BE2C (cell line): Measurements from ENCODE around the gene ROPN1L.

ENCODE experiments used
- DNase-seq: peaks from one replicate; pipeline ENCODE4 v3.0.0-alpha.2; 2020
- H3K27me3 ChIP-seq: fragments of 250-450 bp; sonication (Bioruptor Pico); 2 replicates; pipeline ENCODE4 v1.5.1; 2020; ENCODE audit warnings: mild to moderate bottlenecking
- H3K36me3 ChIP-seq: fragments of 250-450 bp; sonication (Bioruptor Pico); 2 replicates; pipeline ENCODE4 v1.5.1; 2020; ENCODE audit warnings: mild to moderate bottlenecking
- H3K4me1 ChIP-seq: fragments of 250-450 bp; sonication (Bioruptor Pico); 2 replicates; pipeline ENCODE4 v1.5.1; 2020
- H3K4me3 ChIP-seq: 2 replicates; pipeline ENCODE4 v1.5.1; 2011; ENCODE audit warnings: low read depth, low read length
- H3K9me3 ChIP-seq: fragments of 250-450 bp; sonication (Bioruptor Pico); 2 replicates; pipeline ENCODE4 v1.5.1; 2020
- TF ChIP-seq, protein P1 (sequence below): IDR thresholded peaks from 2 replicates; pipeline ENCODE4 v1.5.1; 2012; ENCODE audit warnings: mild to moderate bottlenecking, low read depth, low read length

Gene ROPN1L

GRCh38 chr5:10498350-10498749 lies 56.7 kb downstream of the ROPN1L start:
- H3K4me1 ChIP-seq, result no peaks in the 10 kb centered on the region
- H3K9me3 ChIP-seq, result no peaks in the 10 kb centered on the region
- TF ChIP-seq, protein P1, sequence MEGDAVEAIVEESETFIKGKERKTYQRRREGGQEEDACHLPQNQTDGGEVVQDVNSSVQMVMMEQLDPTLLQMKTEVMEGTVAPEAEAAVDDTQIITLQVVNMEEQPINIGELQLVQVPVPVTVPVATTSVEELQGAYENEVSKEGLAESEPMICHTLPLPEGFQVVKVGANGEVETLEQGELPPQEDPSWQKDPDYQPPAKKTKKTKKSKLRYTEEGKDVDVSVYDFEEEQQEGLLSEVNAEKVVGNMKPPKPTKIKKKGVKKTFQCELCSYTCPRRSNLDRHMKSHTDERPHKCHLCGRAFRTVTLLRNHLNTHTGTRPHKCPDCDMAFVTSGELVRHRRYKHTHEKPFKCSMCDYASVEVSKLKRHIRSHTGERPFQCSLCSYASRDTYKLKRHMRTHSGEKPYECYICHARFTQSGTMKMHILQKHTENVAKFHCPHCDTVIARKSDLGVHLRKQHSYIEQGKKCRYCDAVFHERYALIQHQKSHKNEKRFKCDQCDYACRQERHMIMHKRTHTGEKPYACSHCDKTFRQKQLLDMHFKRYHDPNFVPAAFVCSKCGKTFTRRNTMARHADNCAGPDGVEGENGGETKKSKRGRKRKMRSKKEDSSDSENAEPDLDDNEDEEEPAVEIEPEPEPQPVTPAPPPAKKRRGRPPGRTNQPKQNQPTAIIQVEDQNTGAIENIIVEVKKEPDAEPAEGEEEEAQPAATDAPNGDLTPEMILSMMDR, result no peak
- DNase-seq, result no peak
- H3K4me3 ChIP-seq, result no peak overlapping the region
- H3K27me3 ChIP-seq, result no peaks in the 10 kb centered on the region
- no peaks in the 10 kb centered on the region for H3K36me3 ChIP-seq

DNA sequence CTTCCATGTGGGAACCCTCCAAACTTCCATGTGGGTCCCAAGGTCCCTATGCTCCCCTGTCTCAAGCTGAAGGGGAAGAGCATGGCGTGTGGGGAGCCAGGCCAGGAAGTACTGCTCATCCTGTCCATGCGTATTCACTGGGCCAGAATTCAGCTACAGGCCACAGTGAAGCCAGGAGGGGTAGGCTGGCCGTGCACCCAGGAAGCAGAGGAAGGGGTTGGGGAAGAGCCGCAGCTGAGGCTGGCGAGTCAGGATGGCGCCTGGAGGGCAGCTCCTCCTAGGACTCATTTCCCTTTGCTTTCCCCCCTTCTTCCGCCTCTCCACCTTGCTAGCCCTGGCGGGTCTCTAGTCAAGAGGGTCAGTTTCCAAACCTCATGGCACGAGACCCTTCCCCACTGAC lies 57.4 kb downstream of the ROPN1L start:
- H3K36me3 ChIP-seq, result no peaks in the 10 kb centered on the region
- no peak overlapping the region for H3K4me3 ChIP-seq
- H3K9me3 ChIP-seq, result no peaks in the 10 kb centered on the region
- TF ChIP-seq, protein P1, result no peak
- peaks cover 1% of the 10 kb centered on the region for H3K4me1 ChIP-seq
- no peak for DNase-seq
- no peaks in the 10 kb centered on the region for H3K27me3 ChIP-seq

GRCh38 chr5:10499776-10500175 lies 58.1 kb downstream of the ROPN1L start:
- TF ChIP-seq, protein P1, result no peak

GRCh38 chr5:10500669-10501068 lies 59.0 kb downstream of the ROPN1L start:
- TF ChIP-seq, protein P1, result no peak
- no peaks in the 10 kb centered on the region for H3K27me3 ChIP-seq
- H3K4me1 ChIP-seq, result peaks cover 4% of the 10 kb centered on the region
- H3K9me3 ChIP-seq, result no peaks in the 10 kb centered on the region
- no peak overlapping the region for H3K4me3 ChIP-seq
- no peak for DNase-seq
- no peaks in the 10 kb centered on the region for H3K36me3 ChIP-seq

More at GRCh38 chr5:10499776-10500175, 58.1 kb downstream of the ROPN1L start:
- Histone ChIP-seq H3K27me3 (no peaks in the 10 kb centered on the region), H3K36me3 (no peaks in the 10 kb centered on the region), H3K9me3 (no peaks in the 10 kb centered on the region), H3K4me3 (no peak overlapping the region), H3K4me1 (peaks cover 4% of the 10 kb centered on the region)
- no peak for DNase-seq

- Histone ChIP-seq H3K36me3 (no peaks in the 10 kb centered on the region), H3K9me3 (no peaks in the 10 kb centered on the region), H3K27me3 (no peaks in the 10 kb centered on the region), H3K4me3 (no peak overlapping the region), H3K4me1 (peaks cover 4% of the 10 kb centered on the region)
- TF ChIP-seq, protein P1, result no peak
- DNase-seq, result no peak
Measured at GRCh38 chr5:10501554-10502075, 59.9 kb downstream of the ROPN1L start.

GRCh38 chr5:10502130-10502529 lies 60.5 kb downstream of the ROPN1L start:
- H3K27me3 ChIP-seq, result no peaks in the 10 kb centered on the region
- H3K4me3 ChIP-seq, result no peak overlapping the region
- no peaks in the 10 kb centered on the region for H3K36me3 ChIP-seq
- H3K4me1 ChIP-seq, result peaks cover 4% of the 10 kb centered on the region
- no peaks in the 10 kb centered on the region for H3K9me3 ChIP-seq
- DNase-seq, result no peak
- TF ChIP-seq, protein P1, result peak; percentile 3; the same call in 1 of the 2 replicates
